IMR-90 (cell line): ENCODE results near the gene GPATCH2. TPM values are rescaled to one million over a fixed set of nuclear protein-coding genes. Genes with fewer than 3 reads are reported as not detected.

Experiments used
- ATAC-seq: fragments of 200-7000 bp; cut with Tn5 transposase; 2 replicates; pipeline ENCODE4 v1.9.1; 2020; ENCODE audit warnings: low read depth, mild to moderate bottlenecking, moderate library complexity
- BruUV-seq: library from RNA; stranded (reverse); fragments of 400-500 nt; replicated peaks from 2 replicates; lab custom pipeline; 2021; lab: Mats Ljungman, UMichigan
- CTCF ChIA-PET: fragments of 300-600 bp; formaldehyde crosslinking; extraction: SDS; loops from one replicate; lab custom pipeline; 2021; ENCODE audit warnings: antibody characterized with exemption; lab: Yijun Ruan, JAX
- POLR2A ChIA-PET: fragments of 300-600 bp; sonication (Branson Sonifier 250); formaldehyde crosslinking; loops from one replicate; lab custom pipeline; 2022; ENCODE audit warnings: antibody characterized with exemption; ENCODE audit not compliant: unreplicated experiment; lab: Charles Lee
- DNase-seq: peaks from one replicate; pipeline ENCODE4 v3.0.0; 2013
- H2AFZ ChIP-seq: replicated peaks from 2 replicates; pipeline ENCODE3; 2013; ENCODE audit warnings: low read length, mild to moderate bottlenecking; ENCODE audit not compliant: poor library complexity
- H2AK5ac ChIP-seq: 2 replicates; pipeline ENCODE4 v1.6.1; 2013; ENCODE audit warnings: low read depth, low read length, inconsistent platforms
- H2AK9ac ChIP-seq: replicated peaks from 2 replicates; pipeline ENCODE3; 2013; ENCODE audit warnings: mild to moderate bottlenecking, low read depth, low read length, moderate library complexity; ENCODE audit not compliant: poor library complexity
- H2BK120ac ChIP-seq: 2 replicates; pipeline ENCODE4 v1.6.1; 2013; ENCODE audit warnings: low read depth, low read length, inconsistent platforms
- H2BK15ac ChIP-seq: 3 replicates; pipeline ENCODE4 v1.6.1; 2013; ENCODE audit warnings: low read depth, low read length, inconsistent platforms
- H2BK20ac ChIP-seq: 2 replicates; pipeline ENCODE4 v1.6.1; 2013; ENCODE audit warnings: low read depth, mild to moderate bottlenecking, inconsistent platforms, low read length, moderate library complexity
- H2BK5ac ChIP-seq: 2 replicates; pipeline ENCODE4 v1.6.1; 2013; ENCODE audit warnings: mild to moderate bottlenecking, low read depth, low read length, inconsistent platforms; ENCODE audit not compliant: poor library complexity, severe bottlenecking
- H3K14ac ChIP-seq: replicated peaks from 2 replicates; pipeline ENCODE4 v1.6.1; 2013; ENCODE audit warnings: low read depth, low read length, inconsistent platforms
- H3K18ac ChIP-seq: 2 replicates; pipeline ENCODE4 v1.6.1; 2013; ENCODE audit warnings: low read depth, low read length, control low read depth
- H3K23ac ChIP-seq: 2 replicates; pipeline ENCODE4 v1.6.1; 2013; ENCODE audit warnings: low read depth, low read length, inconsistent platforms
- H3K27ac ChIP-seq: 2 replicates; pipeline ENCODE4 v1.5.1; 2013; ENCODE audit warnings: mild to moderate bottlenecking, control low read depth, low read length; ENCODE audit not compliant: insufficient read depth
- H3K27me3 ChIP-seq: 2 replicates; pipeline ENCODE4 v1.6.1; 2013; ENCODE audit warnings: low read length; ENCODE audit not compliant: control insufficient read depth, insufficient read depth
- H3K36me3 ChIP-seq: 2 replicates; pipeline ENCODE4 v1.6.1; 2013; ENCODE audit warnings: low read length, mixed read lengths; ENCODE audit not compliant: control insufficient read depth, insufficient read depth
- H3K4ac ChIP-seq: 2 replicates; pipeline ENCODE4 v1.6.1; 2013; ENCODE audit warnings: low read depth, low read length, inconsistent platforms
- H3K4me1 ChIP-seq: 2 replicates; pipeline ENCODE4 v1.6.1; 2013; ENCODE audit warnings: low read length, mixed read lengths; ENCODE audit not compliant: control insufficient read depth, insufficient read depth
- H3K4me2 ChIP-seq: 2 replicates; pipeline ENCODE4 v1.6.1; 2013; ENCODE audit warnings: low read depth, mild to moderate bottlenecking, control low read depth, low read length, moderate library complexity
- H3K4me3 ChIP-seq: 2 replicates; pipeline ENCODE4 v1.5.1; 2013; ENCODE audit warnings: low read depth, mild to moderate bottlenecking, control low read depth, low read length, moderate library complexity; ENCODE audit not compliant: insufficient read depth
- H3K56ac ChIP-seq: 2 replicates; pipeline ENCODE4 v1.6.1; 2013; ENCODE audit warnings: low read length, inconsistent platforms; ENCODE audit not compliant: insufficient read depth; ENCODE audit errors: extremely low read depth
- H3K79me1 ChIP-seq, 2 experiments: 2 replicates each; pipeline ENCODE4 v1.6.1; 2013; ENCODE audit warnings: low read length in 2 of 2, inconsistent platforms in 1 of 2, low read depth in 1 of 2
- H3K9ac ChIP-seq: 2 replicates; pipeline ENCODE4 v1.6.1; 2013; ENCODE audit warnings: low read depth, low read length, control low read depth
- H3K9me1 ChIP-seq: 2 replicates; pipeline ENCODE4 v1.6.1; 2013; ENCODE audit warnings: low read length, inconsistent platforms; ENCODE audit not compliant: insufficient read depth
- H3K9me3 ChIP-seq: 2 replicates; pipeline ENCODE4 v1.6.1; 2013; ENCODE audit warnings: low read length; ENCODE audit not compliant: control insufficient read depth, insufficient read depth
- H4K20me1 ChIP-seq: 2 replicates; pipeline ENCODE4 v1.6.1; 2013; ENCODE audit warnings: low read length, inconsistent platforms; ENCODE audit not compliant: insufficient read depth
- H4K5ac ChIP-seq: 2 replicates; pipeline ENCODE4 v1.6.1; 2013; ENCODE audit warnings: mild to moderate bottlenecking, low read depth, low read length, control low read depth
- H4K8ac ChIP-seq, 2 experiments: 2 replicates each; pipeline ENCODE4 v1.6.1; 2013; ENCODE audit warnings: low read depth in 2 of 2, low read length in 2 of 2, control low read depth in 1 of 2, inconsistent platforms in 1 of 2
- H4K91ac ChIP-seq: 2 replicates; pipeline ENCODE4 v1.6.1; 2013; ENCODE audit warnings: low read depth, low read length, inconsistent platforms; ENCODE audit not compliant: insufficient read depth
- BHLHE40 ChIP-seq: fragments of 150-350 bp; IDR thresholded peaks from 2 replicates; pipeline ENCODE4 v1.6.1; 2016; ENCODE audit warnings: mild to moderate bottlenecking, low read depth, low read length
- CEBPB ChIP-seq: IDR thresholded peaks from 2 replicates; pipeline ENCODE4 v1.6.1; 2012; ENCODE audit warnings: low read depth, low read length, improper control_type of control experiment
- CHD1 ChIP-seq: IDR thresholded peaks from 2 replicates; pipeline ENCODE4 v1.6.1; 2012; ENCODE audit warnings: low read depth, low read length, improper control_type of control experiment
- ELK1 ChIP-seq: fragments of 150-350 bp; IDR thresholded peaks from 2 replicates; pipeline ENCODE4 v1.6.1; 2016; ENCODE audit warnings: low read depth, mild to moderate bottlenecking, low read length, moderate library complexity, borderline replicate concordance
- FOS ChIP-seq: fragments of 150-350 bp; IDR thresholded peaks from 2 replicates; pipeline ENCODE4 v1.6.1; 2016; ENCODE audit warnings: low read depth, low read length
- MXI1 ChIP-seq: IDR thresholded peaks from 2 replicates; pipeline ENCODE4 v1.6.1; 2012; ENCODE audit warnings: low read depth, mild to moderate bottlenecking, low read length, moderate library complexity, borderline replicate concordance
- NFE2L2 ChIP-seq: fragments of 150-350 bp; IDR thresholded peaks from 2 replicates; pipeline ENCODE4 v1.6.1; 2016; ENCODE audit warnings: low read depth, mild to moderate bottlenecking, low read length
- POLR2A ChIP-seq: IDR thresholded peaks from 2 replicates; pipeline ENCODE4 v1.6.1; 2012; ENCODE audit warnings: mild to moderate bottlenecking, low read depth, low read length
- RAD21 ChIP-seq: IDR thresholded peaks from 2 replicates; pipeline ENCODE4 v1.6.1; 2012; ENCODE audit warnings: low read length, improper control_type of control experiment
- RCOR1 ChIP-seq: IDR thresholded peaks from 2 replicates; pipeline ENCODE4 v1.6.1; 2012; ENCODE audit warnings: mild to moderate bottlenecking, low read length, improper control_type of control experiment; ENCODE audit not compliant: insufficient replicate concordance
- RFX5 ChIP-seq: IDR thresholded peaks from 2 replicates; pipeline ENCODE4 v1.8.0; 2012; ENCODE audit warnings: low read depth, mild to moderate bottlenecking, low read length, moderate library complexity
- SMC3 ChIP-seq: fragments of 150-350 bp; IDR thresholded peaks from 2 replicates; pipeline ENCODE4 v1.6.1; 2016; ENCODE audit warnings: low read depth, mild to moderate bottlenecking, antibody characterized with exemption, low read length, moderate library complexity
- USF2 ChIP-seq: fragments of 150-350 bp; IDR thresholded peaks from 2 replicates; pipeline ENCODE4 v1.6.1; 2017; ENCODE audit warnings: mild to moderate bottlenecking, antibody characterized with exemption, low read length, low read depth
- WGBS, 2 experiments: methylation state at CpG; one replicate each; pipeline versions ENCODE4 v1.1.5 to v1.1.7; 2013; ENCODE audit warnings: missing lambda C conversion rate in 2 of 2; ENCODE audit not compliant: insufficient read length in 1 of 2; ENCODE audit errors: extremely low coverage in 2 of 2; 5-methylcytosine and 5-hydroxymethylcytosine counted together
- dilution Hi-C: fragments of 300-500 bp; cut with HindIII; formaldehyde crosslinking; loops from one replicate; pipeline ENCODE4 v1.14.3; 2018; ENCODE audit warnings: low sequenced_read_pairs; ENCODE audit not compliant: unreplicated experiment
- in situ Hi-C: fragments of 300-500 bp; cut with MboI; formaldehyde crosslinking; loops from 3 replicates; pipeline ENCODE4 v1.14.3; 2019; ENCODE audit warnings: low sequenced_read_pairs, inconsistent platforms, mixed read lengths
- intact Hi-C: fragments of 100-400 bp; cut with micrococcal nuclease; formaldehyde crosslinking; loops from 2 replicates; pipeline ENCODE4 v1.10.0; 2022
- polyA plus RNA-seq, 3 experiments: library from polyadenylated mRNA; depleted of rRNA; stranded (reverse); fragments of >200 nt; gene quantifications; 2 replicates each; pipeline ENCODE4 v1.2.3, GENCODE V29; 2012; ENCODE audit warnings: low replicate concordance in 1 of 3
- total RNA-seq: library from RNA; depleted of rRNA; stranded (reverse); fragments of >200 nt; gene quantifications from 2 replicates; pipeline ENCODE4 v1.2.3, GENCODE V29; 2012

GPATCH2 gene
- total and polyA plus RNA-seq, 2 of the 4 experiments (the other 2 are of a cell fraction), result 4.7 to 11.8 TPM

GRCh38 chr1:217526636-217527035, 104.3 kb downstream of the GPATCH2 start:
- no peak overlapping the region for H2BK15ac ChIP-seq
- no peak for ATAC-seq
- H4K5ac ChIP-seq, result no peak overlapping the region; the same call in 1 of the 2 replicates
- 0 out of 2 replicates have a peak overlapping the region, but pooled peaks have one; percentile 76 for H3K14ac ChIP-seq
- no peak overlapping the region for H3K4me2 ChIP-seq
- H3K56ac ChIP-seq, result no peak overlapping the region
- H3K9me3 ChIP-seq, result no peaks in the 10 kb centered on the region
- H2BK120ac ChIP-seq, result no peak overlapping the region
- no peaks in the 10 kb centered on the region; the same call in 1 of the 2 replicates for H4K20me1 ChIP-seq
- H3K4me1 ChIP-seq, result peaks cover 7% of the 10 kb centered on the region
- CTCF ChIA-PET, result interaction anchor here (0.7 kb wide), 1 partner anchor 79 kb away, joined by 3 read pairs; no protein-coding TSS in a partner anchor
- no peaks in the 10 kb centered on the region for H3K27me3 ChIP-seq
- dilution Hi-C loops (no loop called here), intact Hi-C loops (no loop called here), in situ Hi-C loops (no loop called here)
- no peaks in the 10 kb centered on the region for H3K36me3 ChIP-seq
- H2AK5ac ChIP-seq, result peak overlapping the region; percentile 46; the same call in 1 of the 2 replicates
- no peak overlapping the region for H3K4me3 ChIP-seq
- no peak overlapping the region for H3K9ac ChIP-seq
- POLR2A ChIA-PET, result no interaction called here
- no peak for TF ChIP-seq MXI1
- TF ChIP-seq POLR2A, result no peak
- TF ChIP-seq RAD21, result no peak
- no peak for TF ChIP-seq NFE2L2
- TF ChIP-seq RFX5, result no peak
- TF ChIP-seq BHLHE40, result no peak
- no peak for TF ChIP-seq USF2
- TF ChIP-seq CHD1, result no peak
- no peak for TF ChIP-seq SMC3
- TF ChIP-seq RCOR1, result no peak
- no peak for TF ChIP-seq FOS
- no peak for TF ChIP-seq ELK1
- TF ChIP-seq CEBPB, result no peak
- H2AFZ ChIP-seq, result no peak overlapping the region
- peak overlapping the region; percentile 80 for H3K4ac ChIP-seq
- peaks cover 8 to 13% of the 10 kb centered on the region in 2 experiments for H3K79me1 ChIP-seq
- peak overlapping the region; percentile 17; the same call in 1 of the 2 replicates for H4K91ac ChIP-seq
- no CpG with 5 or more reads among the region's 1 CpG for WGBS, 2 experiments
- no peak overlapping the region for H4K8ac ChIP-seq
- H2BK5ac ChIP-seq, result no peak overlapping the region
- no peak overlapping the region for H3K23ac ChIP-seq
- no TSS peak for BruUV-seq
- H2AK9ac ChIP-seq, result no peak overlapping the region
- H3K18ac ChIP-seq, result peak overlapping the region; percentile 85; the same call in 1 of the 2 replicates
- H2BK20ac ChIP-seq, result no peak overlapping the region
- H3K27ac ChIP-seq, result no peak overlapping the region
- peaks cover 9% of the 10 kb centered on the region; the same call in 1 of the 2 replicates for H3K9me1 ChIP-seq
- DNase-seq, result no peak
